Panc1 (cell line): ENCODE data around the gene ARID5B. TPM values are rescaled to one million over a fixed set of nuclear protein-coding genes. Genes with fewer than 3 reads are reported as not detected.

ENCODE experiments used
- ATAC-seq: fragments of 200-7000 bp; cut with Tn5 transposase; 2 replicates; pipeline ENCODE4 v1.9.1; 2020; ENCODE audit warnings: mild to moderate bottlenecking, moderate library complexity
- BruUV-seq: library from RNA; stranded (reverse); fragments of 400-500 nt; replicated peaks from 2 replicates; lab custom pipeline; 2021; lab: Mats Ljungman, UMichigan
- CTCF ChIA-PET: fragments of 300-600 bp; sonication (Branson Sonifier 250); formaldehyde crosslinking; loops from one replicate; lab custom pipeline; 2022; ENCODE audit warnings: antibody characterized with exemption; lab: Charles Lee
- POLR2A ChIA-PET: fragments of 300-600 bp; sonication (Branson Sonifier 250); formaldehyde crosslinking; loops from one replicate; lab custom pipeline; 2022; ENCODE audit warnings: antibody characterized with exemption; lab: Charles Lee
- DNase-seq: peaks from one replicate; pipeline ENCODE4 v3.0.0-alpha.2; 2010; ENCODE audit warnings: low read depth, low spot score
- H3K27ac ChIP-seq: 2 replicates; pipeline ENCODE4 v1.5.1; 2011; ENCODE audit warnings: mild to moderate bottlenecking, low read length, inconsistent platforms
- H3K27me3 ChIP-seq: fragments of 200-500 bp; sonication (Bioruptor generic); 2 replicates; pipeline ENCODE4 v1.6.0; 2014; ENCODE audit warnings: low read length, inconsistent platforms; ENCODE audit not compliant: control insufficient read depth, insufficient read depth
- H3K36me3 ChIP-seq: fragments of 200-500 bp; sonication (Bioruptor generic); 2 replicates; pipeline ENCODE4 v1.5.1; 2014; ENCODE audit warnings: inconsistent platforms, mild to moderate bottlenecking, low read length, moderate library complexity; ENCODE audit not compliant: control insufficient read depth, insufficient read depth
- H3K4me1 ChIP-seq: 2 replicates; pipeline ENCODE4 v1.5.1; 2011; ENCODE audit warnings: inconsistent platforms, mild to moderate bottlenecking, low read length, moderate library complexity; ENCODE audit not compliant: control insufficient read depth, insufficient read depth
- H3K4me3 ChIP-seq, 2 experiments: 2 replicates each; pipeline ENCODE4 v1.5.1; 2011 to 2012; ENCODE audit warnings: low read depth in 2 of 2, low read length in 2 of 2, mild to moderate bottlenecking in 2 of 2, inconsistent platforms in 1 of 2, moderate library complexity in 1 of 2
- H3K9me3 ChIP-seq: fragments of 200-500 bp; sonication (Bioruptor generic); 2 replicates; pipeline ENCODE4 v1.5.1; 2014; ENCODE audit warnings: low read depth, mild to moderate bottlenecking, inconsistent platforms, low read length, moderate library complexity; ENCODE audit not compliant: control insufficient read depth, insufficient read depth
- POLR2AphosphoS5 ChIP-seq: IDR thresholded peaks from 2 replicates; pipeline ENCODE4 v1.6.1; 2012; ENCODE audit warnings: mild to moderate bottlenecking, low read depth, low read length, moderate library complexity
- SIN3A ChIP-seq: IDR thresholded peaks from 2 replicates; pipeline ENCODE4 v1.6.1; 2012; ENCODE audit warnings: low read depth, mild to moderate bottlenecking, low read length, moderate library complexity, borderline replicate concordance; ENCODE audit not compliant: insufficient read depth
- TCF7L2 ChIP-seq: IDR thresholded peaks from 2 replicates; pipeline ENCODE4 v1.6.1; 2011; ENCODE audit warnings: mild to moderate bottlenecking, low read depth, low read length, inconsistent platforms
- in situ Hi-C: cut with HindIII; loops from 2 replicates; pipeline ENCODE4 v1.10.0; 2016; ENCODE audit warnings: low sequenced_read_pairs, low pct_unique_long_range_greater_than_20kb
- intact Hi-C: fragments of 100-400 bp; cut with micrococcal nuclease; formaldehyde crosslinking; loops from one replicate; pipeline ENCODE4 v1.10.0; 2022; ENCODE audit not compliant: unreplicated experiment
- total RNA-seq: library from RNA; stranded (reverse); gene quantifications from one replicate; pipeline ENCODE4 v1.2.1, GENCODE V29; 2021; ENCODE audit not compliant: unreplicated experiment
- TF ChIP-seq, protein P1 (sequence below): fragments of 450-650 bp; IDR thresholded peaks from 2 replicates; pipeline ENCODE4 v1.5.1; 2017; ENCODE audit warnings: mild to moderate bottlenecking
- TF ChIP-seq, protein P2 (sequence below), 2 experiments: IDR thresholded peaks; 2 replicates each; pipeline ENCODE4 v1.6.1; 2011 to 2012; ENCODE audit warnings: low read depth in 2 of 2, control low read depth in 1 of 2, low read length in 1 of 2, mild to moderate bottlenecking in 1 of 2, moderate library complexity in 1 of 2; ENCODE audit not compliant: insufficient read depth in 1 of 2

ARID5B gene
- total RNA-seq, 1 experiment from 2014 or later: 22.7 TPM

GRCh38 chr10:62002753-62003152 lies 101.3 kb downstream of the ARID5B start:
- ATAC-seq (no peak), DNase-seq (no peak)
- Histone ChIP-seq H3K9me3 (no peaks in the 10 kb centered on the region), H3K27ac (no peak overlapping the region), H3K4me3 (no peak overlapping the region), H3K27me3 (no peaks in the 10 kb centered on the region), H3K4me1 (peaks cover 9% of the 10 kb centered on the region; the same call in 1 of the 2 replicates), H3K36me3 (no peaks in the 10 kb centered on the region)
- in situ Hi-C loops (no loop called here), intact Hi-C loops (no loop called here)
- no TSS peak for BruUV-seq
- ChIA-PET POLR2A (no interaction called here), CTCF (no interaction called here)
- TF ChIP-seq POLR2AphosphoS5: no peak
- no peak for TF ChIP-seq TCF7L2
- TF ChIP-seq, protein P1, sequence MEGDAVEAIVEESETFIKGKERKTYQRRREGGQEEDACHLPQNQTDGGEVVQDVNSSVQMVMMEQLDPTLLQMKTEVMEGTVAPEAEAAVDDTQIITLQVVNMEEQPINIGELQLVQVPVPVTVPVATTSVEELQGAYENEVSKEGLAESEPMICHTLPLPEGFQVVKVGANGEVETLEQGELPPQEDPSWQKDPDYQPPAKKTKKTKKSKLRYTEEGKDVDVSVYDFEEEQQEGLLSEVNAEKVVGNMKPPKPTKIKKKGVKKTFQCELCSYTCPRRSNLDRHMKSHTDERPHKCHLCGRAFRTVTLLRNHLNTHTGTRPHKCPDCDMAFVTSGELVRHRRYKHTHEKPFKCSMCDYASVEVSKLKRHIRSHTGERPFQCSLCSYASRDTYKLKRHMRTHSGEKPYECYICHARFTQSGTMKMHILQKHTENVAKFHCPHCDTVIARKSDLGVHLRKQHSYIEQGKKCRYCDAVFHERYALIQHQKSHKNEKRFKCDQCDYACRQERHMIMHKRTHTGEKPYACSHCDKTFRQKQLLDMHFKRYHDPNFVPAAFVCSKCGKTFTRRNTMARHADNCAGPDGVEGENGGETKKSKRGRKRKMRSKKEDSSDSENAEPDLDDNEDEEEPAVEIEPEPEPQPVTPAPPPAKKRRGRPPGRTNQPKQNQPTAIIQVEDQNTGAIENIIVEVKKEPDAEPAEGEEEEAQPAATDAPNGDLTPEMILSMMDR: no peak
- TF ChIP-seq SIN3A: no peak
- TF ChIP-seq, protein P2, sequence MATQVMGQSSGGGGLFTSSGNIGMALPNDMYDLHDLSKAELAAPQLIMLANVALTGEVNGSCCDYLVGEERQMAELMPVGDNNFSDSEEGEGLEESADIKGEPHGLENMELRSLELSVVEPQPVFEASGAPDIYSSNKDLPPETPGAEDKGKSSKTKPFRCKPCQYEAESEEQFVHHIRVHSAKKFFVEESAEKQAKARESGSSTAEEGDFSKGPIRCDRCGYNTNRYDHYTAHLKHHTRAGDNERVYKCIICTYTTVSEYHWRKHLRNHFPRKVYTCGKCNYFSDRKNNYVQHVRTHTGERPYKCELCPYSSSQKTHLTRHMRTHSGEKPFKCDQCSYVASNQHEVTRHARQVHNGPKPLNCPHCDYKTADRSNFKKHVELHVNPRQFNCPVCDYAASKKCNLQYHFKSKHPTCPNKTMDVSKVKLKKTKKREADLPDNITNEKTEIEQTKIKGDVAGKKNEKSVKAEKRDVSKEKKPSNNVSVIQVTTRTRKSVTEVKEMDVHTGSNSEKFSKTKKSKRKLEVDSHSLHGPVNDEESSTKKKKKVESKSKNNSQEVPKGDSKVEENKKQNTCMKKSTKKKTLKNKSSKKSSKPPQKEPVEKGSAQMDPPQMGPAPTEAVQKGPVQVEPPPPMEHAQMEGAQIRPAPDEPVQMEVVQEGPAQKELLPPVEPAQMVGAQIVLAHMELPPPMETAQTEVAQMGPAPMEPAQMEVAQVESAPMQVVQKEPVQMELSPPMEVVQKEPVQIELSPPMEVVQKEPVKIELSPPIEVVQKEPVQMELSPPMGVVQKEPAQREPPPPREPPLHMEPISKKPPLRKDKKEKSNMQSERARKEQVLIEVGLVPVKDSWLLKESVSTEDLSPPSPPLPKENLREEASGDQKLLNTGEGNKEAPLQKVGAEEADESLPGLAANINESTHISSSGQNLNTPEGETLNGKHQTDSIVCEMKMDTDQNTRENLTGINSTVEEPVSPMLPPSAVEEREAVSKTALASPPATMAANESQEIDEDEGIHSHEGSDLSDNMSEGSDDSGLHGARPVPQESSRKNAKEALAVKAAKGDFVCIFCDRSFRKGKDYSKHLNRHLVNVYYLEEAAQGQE (IDR thresholded peaks at IDR 0.05; ENCODE audit: insufficient read depth in 1 of 2, low read depth in 2 of 2, low read length in 1 of 2): no peak

- Histone ChIP-seq H3K9me3 (no peaks in the 10 kb centered on the region), H3K4me3 (no peak overlapping the region), H3K27me3 (no peaks in the 10 kb centered on the region), H3K4me1 (peaks cover 12% of the 10 kb centered on the region; the same call in 1 of the 2 replicates), H3K27ac (no peak overlapping the region), H3K36me3 (no peaks in the 10 kb centered on the region)
- POLR2A ChIA-PET: no interaction called here
- BruUV-seq: no TSS peak
- intact Hi-C loops: no loop called here
- DNase-seq (no peak), ATAC-seq (no peak)
- CTCF ChIA-PET: no interaction called here
- in situ Hi-C loops: no loop called here
- TF ChIP-seq, protein P2 (IDR thresholded peaks at IDR 0.05; ENCODE audit: insufficient read depth in 1 of 2, low read depth in 2 of 2, low read length in 1 of 2): no peak
- TF ChIP-seq POLR2AphosphoS5 (no peak), TCF7L2 (no peak), SIN3A (no peak)
- TF ChIP-seq, protein P1: no peak
Observed at GRCh38 chr10:62004042-62004441, 102.5 kb downstream of the ARID5B start.
